Measurements from ENCODE around the gene POU5F1.
"Not testable (repeated sequence)": the region's sequence is repeated elsewhere in the genome, so short reads cannot be mapped to it uniquely, and the experiment has no call there.

POU5F1 gene

DNA sequence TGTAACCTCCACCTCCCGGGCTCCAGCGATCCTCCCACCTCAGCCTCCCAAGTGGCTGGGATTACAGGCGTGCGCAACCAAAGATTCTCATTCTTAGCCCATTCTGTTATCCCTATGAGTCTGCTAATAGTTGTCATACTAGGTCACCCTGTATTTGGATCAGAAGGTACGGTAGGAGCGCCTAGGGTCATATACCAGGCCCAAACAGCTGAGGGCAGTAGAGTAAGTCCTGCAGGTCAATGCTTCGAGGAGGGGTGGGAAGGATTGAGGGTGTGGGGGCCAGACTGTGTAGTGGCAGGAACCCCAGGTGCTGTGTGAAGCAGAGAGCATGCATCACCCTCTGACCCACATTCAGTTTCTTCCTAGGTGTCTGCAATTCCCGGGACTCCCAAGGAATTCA is 22.7 kb upstream of the POU5F1 start:
- DNase-seq = no peak
- intact Hi-C loops (cut with DNase I) = no loop called here

DNA sequence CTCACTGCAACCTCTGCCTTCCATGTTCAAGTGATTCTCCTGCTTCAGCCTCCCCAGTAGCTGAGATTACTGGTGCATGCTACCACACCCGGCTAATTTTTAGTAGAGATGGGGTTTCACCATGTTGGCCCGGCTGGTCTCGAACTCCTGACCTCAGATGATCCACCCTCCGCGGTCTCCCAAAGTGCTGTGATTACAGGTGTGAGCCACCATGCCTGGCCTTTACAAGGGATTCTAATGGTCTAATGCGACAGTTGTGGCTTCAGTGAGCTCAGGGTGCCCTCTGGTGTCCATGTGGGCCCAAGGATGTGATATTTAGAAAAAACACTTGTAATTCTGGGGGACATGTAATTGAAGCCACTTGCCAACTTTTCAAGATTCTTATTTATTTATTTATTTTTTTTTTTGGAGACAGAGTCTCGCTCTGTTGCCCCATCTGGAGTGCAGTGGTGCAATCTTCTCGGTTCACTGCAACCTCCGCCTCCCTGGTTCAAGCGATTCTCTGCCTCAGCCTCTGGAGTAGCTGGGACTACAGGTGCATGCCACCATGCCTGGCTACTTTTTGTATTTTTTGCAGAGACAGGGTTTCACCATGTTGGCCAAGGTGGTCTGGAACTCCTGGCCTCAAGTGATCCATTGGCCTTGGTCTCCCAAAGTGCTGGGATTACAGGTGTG is 22.1 kb upstream of the POU5F1 start:
- peak in 8 of 10 donors; percentile 40 to 93 (median 64) for DNase-seq
- intact Hi-C loops (cut with DNase I) = loop anchor here (1.0 kb wide), 1 partner anchor 55 kb away; no protein-coding TSS in a partner anchor

DNA sequence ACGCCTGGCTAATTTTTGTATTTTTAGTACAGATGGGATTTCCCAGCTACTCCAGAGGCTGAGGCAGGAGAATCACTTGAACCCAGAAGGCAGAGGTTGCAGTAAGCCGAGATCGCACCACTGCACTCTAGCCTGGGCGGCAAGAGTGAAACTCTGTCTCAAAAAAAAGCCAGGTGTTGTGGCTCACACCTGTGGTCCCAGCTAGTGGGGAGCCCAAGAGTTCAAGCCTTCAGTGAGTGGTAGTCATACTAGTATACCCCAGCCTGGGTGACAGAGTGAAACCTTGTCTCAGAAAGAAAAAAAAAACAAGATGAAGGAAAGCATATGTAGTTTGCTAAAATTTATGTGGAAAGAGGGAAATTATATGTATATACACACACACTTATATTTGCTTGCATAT is 20.0 kb upstream of the POU5F1 start:
- intact Hi-C loops (cut with DNase I) = no loop called here
- no peak for DNase-seq

DNA sequence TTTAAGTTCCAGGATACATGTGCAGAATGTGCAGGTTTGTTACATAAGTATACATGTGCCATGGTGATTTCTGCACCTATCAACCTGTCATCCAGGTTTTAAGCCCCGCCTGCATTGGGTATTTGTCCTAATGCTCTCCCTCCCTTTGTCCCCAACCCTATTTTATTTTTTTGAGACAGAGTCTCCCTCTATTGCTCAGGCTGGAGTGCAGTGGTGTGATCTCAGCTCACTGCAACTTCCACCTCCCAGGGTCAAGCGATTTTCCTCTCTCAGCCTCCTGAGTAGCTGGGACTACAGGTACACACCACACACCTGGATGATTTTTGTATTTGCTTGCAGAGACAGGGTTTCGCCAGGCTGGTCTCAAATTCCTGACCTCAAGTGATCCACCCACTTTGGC is 18.7 kb upstream of the POU5F1 start:
- intact Hi-C loops (cut with DNase I); DNase-seq: not testable (repeated sequence)

DNA sequence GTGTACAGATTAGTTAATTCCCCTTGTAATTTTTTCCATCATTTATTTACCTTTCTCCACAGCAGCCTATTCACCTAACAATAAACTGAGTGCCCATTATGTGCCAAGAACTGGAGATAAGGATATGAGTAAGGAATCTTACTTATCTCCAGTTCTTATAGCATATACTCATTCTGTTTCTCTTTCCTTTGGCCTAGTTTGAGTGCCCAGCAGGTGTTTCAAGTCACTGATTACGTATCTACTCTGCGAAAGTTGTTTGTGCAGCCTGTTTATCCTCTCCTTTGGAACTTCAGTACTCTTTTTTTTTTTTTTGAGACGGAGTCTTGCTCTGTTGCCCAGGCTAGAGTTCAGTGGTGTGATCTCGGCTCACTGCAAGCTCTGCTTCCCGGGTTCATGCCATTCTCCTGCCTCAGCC is 17.3 kb upstream of the POU5F1 start:
- intact Hi-C loops (cut with DNase I) = no loop called here
- DNase-seq = no peak

DNA sequence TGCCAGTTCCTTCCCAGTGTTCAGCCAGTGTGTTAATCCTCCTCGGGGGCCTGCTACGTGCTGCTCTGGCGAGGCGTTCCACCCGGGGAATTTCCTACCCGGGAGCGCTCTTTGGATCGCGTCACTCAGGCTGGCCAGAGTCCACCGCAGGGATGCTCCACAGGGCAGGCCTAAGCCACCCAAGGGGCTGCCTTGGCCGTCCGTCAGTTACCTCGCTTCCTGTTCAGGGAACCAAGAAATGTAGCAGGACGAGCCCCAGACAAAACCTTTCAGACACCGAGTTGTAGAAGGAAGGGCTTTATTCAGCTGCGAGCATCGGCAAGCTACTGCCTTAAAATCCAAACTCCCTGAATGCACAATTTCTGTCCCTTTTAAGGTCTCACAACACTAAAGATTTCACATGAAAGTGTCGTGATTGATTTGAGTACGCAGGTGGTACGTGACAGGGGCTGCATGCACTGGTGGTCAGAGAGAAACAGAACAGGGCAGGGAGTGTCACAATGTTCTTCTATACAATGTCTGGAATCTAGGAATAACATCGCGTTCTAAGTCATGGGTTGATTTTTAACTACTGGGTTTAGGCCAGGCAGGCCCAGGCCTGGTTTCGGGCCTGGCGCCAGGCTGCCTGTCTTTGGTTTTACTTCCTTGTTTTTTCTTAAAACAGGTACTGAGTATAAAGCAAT is 15.7 kb upstream of the POU5F1 start:
- DNase-seq = peak in 2 of 10 donors; percentile 24 to 62
- intact Hi-C loops (cut with DNase I) = no loop called here

DNA sequence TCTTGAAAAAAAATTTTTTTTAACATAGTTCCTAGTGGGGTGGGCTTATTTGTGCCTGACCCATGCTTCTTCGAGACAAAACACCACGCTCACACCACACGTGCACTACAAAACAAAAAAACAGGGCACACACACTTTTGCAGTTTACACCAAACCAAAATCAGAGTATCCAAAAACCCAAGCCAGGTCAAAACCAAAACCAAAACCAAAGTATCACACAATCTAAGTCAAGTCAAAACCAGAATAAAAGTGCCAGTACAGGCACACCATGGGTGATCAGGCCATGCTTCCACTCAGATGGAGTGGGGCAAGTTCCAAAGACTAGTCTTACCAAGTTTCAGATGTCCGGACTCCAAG is 15.2 kb upstream of the POU5F1 start:
- DNase-seq; intact Hi-C loops (cut with DNase I): not testable (repeated sequence)

DNA sequence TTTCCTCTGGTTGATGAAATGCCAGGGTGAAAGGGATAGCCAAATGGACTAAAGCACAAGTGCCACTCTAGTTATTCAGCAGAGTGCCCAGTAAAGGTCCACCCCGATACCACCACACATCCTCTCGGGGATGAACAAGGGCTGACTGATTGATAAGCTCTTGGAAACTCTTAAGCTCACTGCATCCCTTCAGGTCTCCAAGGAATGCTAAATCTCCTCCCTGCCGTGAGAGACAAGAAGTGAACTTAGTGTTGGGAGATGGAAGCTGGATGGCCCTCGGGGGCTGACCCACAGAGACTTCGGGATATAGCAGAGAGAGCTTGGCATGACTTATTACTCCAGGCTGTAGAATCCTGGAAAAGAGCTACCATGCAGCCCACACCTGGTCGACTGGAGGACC is 13.4 kb upstream of the POU5F1 start:
- peak in 1 of 10 donors; percentile 24 for DNase-seq
- intact Hi-C loops (cut with DNase I) = not testable (repeated sequence)

DNA sequence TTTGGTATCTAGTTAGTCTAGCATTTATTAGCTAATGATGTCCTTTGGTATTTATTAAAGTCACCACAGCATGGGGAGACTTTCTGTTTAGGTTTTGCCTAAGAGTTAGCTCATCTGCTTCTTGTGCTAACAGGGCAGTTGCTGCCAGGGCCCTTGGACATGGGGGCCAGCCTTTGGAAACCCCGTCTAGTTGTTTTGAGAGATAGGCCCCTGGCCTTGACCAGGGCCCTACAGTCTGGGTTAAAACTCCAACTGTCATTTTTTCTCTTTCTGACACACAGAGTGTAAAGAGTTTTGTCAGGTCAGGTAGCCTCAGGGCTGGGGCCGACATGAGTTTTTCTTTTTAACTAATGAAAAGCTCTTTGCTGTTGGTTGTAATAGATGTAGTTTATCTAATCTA is 12.8 kb upstream of the POU5F1 start:
- intact Hi-C loops (cut with DNase I) = not testable (repeated sequence)

DNA sequence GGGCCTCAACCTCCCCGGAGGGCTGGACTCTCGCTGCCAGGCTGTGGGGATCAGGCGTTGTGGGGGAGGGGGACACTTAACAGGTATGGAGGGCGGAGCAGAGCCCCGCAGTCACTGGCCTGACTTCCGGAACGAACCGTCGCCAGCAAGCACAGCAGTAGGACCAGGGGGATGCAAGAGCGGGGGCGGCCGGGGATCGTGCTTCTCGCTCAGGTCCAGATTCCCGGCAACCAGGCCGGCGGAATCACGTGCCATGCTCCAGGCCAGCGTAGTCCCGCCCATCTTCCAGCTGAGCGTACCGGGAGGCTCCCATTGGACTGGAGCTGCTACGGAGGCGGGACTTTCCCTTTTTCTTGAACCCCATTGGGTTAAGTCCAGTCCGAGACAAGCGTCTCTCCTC is 10.0 kb upstream of the POU5F1 start:
- intact Hi-C loops (cut with DNase I) = no loop called here
- peak in 8 of 10 donors; percentile 40 to 93 (median 62) for DNase-seq

More for the DNA sequence above, 12.8 kb upstream of the POU5F1 start:
- DNase-seq = peak in 1 of 10 donors; percentile 5

DNA sequence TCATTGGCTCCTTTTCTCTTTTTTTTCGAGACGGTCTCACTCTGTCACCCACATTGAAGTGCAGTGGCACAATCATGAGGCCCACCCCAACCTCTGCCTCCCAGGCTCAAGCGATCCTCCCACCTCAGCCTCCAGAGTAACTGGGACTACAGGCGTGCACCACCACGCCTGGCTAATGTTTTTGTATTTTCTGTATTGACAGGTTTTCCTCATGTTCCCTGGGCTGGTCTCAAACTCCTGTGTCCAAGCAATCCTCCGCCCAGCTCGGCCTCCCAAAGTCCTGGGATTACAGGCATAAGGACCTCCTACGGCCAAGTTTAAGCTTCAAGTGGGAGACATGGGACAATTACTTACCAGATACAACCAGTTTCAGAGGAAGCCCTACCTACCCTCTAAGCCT is 9.4 kb upstream of the POU5F1 start:
- peak in 1 of 10 donors; percentile 6 for DNase-seq
- intact Hi-C loops (cut with DNase I) = no loop called here

DNA sequence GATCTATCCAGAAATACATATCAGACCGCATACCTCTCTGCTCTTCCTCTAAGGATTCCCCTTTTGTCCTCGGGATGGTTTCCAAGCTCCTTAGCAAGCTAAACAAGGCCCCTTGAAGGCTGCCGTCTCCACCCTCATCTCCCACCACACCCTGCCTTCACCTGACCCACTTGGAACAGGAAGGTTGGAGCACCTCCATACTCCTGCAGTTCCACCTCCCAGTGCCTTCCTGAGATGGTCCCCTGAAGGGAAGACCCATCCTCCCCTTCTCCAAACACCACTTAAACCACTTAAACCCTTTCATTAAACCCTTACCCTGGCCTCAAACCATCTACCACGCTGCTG is 8.5 kb upstream of the POU5F1 start:
- peak in 1 of 10 donors; percentile 36 for DNase-seq
- intact Hi-C loops (cut with DNase I) = no loop called here

DNA sequence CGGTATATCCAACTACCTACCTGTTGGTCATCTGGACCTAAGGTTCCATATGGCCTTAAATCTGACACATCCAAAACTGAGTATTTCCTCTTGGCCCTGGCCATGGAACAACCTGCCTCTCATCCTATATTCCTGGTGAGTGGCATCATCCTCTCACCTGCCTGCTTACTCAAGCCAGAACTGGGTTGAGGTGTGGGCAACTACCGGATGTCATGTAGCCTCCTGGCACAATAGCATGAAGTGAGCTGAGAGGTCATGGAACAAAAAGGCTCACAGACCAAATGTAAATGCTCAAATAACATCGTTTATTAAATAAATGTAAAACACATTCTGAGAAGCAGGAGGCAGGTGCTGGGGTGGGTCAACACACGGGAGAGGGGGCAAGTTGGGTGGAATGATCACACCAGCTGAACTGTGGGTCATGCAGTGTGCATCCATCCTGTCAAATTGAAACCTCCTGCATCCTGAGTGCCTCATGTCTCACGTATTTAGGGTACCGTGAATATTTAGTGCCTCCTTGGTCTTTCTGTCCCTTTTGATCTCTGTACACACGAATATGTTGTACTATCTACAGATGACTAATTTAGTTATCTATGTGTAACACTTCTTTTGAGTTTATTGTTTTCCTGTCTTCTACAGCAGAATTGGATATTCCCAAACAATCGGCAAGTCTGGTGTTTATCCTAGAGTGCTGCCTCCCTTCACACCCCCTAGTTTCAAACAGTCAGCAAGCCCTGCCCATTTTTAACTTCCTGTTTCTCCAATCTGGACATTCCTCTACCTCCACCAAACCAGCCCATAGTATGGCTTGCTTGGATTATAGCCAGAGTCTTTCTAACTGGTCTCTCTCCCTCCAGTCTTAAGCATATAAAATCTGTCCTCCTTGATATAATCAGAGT is 7.9 kb upstream of the POU5F1 start:
- intact Hi-C loops (cut with DNase I) = no loop called here
- peak in 2 of 10 donors; percentile 5 to 9 for DNase-seq

DNA sequence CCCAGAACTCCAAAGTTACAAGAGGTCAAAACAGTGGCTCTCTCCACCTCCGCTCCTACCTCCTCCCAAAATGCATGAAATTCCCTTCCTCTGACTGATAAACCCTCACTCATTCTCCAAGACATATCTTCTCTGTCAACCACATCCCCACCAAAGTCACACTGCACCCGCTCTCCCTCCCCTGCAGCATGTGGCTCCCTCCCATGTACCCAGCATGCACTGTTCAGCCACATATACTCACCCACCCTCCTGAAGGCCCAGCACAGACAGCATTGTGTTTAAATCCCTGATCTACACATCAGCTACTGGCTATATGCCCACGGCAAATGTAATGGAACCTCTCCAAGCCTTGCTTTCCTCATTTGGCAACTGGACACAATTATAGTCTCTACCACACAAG is 5.5 kb upstream of the POU5F1 start:
- intact Hi-C loops (cut with DNase I) = no loop called here
- DNase-seq = peak in 1 of 10 donors; percentile 70

DNA sequence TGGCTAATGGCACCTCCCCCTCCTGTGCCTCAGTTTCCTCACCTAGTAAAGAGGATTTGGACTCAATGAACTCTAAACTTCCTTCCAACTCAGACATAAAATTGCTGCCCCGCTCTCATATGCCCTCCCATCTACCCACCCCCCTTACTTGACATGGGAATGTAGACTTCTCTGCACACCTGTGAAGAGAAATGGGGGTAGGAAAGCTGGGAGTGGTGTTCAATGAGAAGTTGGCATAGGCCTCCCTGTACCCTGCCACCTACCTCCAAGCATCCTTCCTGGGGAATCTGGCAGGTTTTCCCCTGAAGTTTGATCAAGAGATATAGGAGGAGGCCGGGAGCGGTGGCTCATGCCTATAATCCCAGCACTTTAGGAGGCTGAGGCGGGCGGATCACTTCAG is 3.9 kb upstream of the POU5F1 start:
- intact Hi-C loops (cut with DNase I) = no loop called here
- DNase-seq = peak in 1 of 10 donors; percentile 66

DNA sequence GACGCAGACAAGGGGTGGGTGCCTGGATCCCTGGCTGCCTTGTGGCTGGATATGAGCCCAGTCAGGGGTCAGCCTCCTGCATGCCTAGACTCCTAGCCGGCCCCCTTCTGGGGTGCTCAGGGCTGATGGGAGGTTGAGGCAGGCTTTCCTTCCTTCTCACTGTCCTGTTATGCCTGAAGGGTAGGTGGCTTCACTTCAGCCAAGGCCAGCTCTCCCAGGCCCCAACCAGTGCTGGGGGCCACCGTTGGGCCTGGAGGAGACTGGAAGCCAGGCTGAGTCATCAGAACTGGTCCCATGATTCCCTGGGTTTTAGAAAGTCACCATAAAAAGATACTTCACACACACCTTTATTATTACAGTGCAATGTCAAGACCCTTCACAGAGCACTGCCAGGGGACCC is 2.9 kb upstream of the POU5F1 start:
- intact Hi-C loops (cut with DNase I) = no loop called here
- DNase-seq = peak in 1 of 10 donors; percentile 38

DNA sequence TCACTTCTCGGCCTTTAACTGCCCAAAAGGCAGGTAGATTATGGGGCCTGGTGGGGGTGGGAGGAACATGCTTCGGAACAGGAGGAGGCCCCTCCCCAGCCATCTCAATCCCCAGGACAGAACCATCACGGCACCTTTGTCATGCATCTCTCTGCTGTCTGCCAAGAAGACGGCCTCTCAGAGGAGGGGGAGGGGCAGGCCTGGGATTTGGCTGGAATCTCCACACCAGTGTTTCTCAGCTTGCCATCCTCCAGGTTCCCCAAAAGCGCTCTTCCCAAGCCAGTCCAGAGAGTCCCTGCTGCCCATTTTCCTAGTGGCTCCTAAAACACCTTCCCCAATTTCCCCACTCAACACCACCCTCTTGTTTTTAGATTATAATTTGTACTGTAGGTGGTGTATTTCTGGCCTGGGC is 2.5 kb upstream of the POU5F1 start:
- DNase-seq = peak in 1 of 10 donors; percentile 16

DNA sequence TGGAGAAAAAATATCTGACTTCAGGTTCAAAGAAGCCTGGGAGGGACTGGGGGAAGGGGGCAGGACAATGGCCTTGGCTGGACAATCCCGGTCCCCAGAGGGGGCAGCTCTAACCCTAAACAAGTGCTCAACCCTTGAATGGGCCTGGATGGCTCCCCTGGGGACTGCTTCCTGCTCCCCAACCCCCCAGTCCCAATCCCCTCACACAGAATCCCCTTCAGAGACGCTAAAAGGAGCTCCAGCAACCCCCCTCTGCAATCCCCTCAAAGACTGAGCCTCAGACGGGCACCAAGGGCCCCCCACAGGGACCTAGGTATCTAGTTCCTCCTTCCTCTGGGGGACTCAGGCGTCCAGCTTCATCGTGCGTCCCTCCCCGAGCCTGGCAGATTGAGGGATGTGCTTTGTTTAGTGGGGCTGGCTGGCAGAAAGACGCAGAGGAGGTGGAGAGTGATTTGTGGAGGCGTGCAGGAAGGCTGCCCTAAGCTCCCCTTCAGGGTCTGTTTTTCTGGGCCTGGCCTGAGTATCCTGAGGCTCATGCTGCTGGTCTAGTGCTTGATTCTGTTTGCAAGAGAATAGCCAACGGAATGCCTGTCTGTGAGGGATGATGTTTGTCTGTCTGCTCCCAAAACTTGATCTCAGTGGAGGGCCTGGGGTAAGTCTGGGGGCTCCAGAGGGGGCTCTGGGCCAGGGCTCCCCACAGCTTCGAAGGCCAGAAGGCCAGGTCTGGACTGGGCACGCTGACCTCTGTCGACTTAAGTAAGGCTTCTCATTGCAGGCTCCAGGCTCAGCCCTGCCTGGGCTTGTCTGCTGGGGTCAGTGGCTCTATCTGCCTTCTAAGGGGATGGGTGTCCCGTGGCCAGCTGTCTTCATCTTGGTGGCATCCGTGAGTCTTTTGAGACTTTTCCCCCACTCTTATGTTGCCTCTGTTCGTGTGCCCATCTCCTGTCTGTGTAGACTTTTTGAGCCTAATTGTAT is 1.7 kb upstream of the POU5F1 start:
- peak in 1 of 10 donors; percentile 49 for DNase-seq
- intact Hi-C loops (cut with DNase I) = no loop called here

More for the DNA sequence above, 2.5 kb upstream of the POU5F1 start:
- intact Hi-C loops (cut with DNase I) = no loop called here

DNA sequence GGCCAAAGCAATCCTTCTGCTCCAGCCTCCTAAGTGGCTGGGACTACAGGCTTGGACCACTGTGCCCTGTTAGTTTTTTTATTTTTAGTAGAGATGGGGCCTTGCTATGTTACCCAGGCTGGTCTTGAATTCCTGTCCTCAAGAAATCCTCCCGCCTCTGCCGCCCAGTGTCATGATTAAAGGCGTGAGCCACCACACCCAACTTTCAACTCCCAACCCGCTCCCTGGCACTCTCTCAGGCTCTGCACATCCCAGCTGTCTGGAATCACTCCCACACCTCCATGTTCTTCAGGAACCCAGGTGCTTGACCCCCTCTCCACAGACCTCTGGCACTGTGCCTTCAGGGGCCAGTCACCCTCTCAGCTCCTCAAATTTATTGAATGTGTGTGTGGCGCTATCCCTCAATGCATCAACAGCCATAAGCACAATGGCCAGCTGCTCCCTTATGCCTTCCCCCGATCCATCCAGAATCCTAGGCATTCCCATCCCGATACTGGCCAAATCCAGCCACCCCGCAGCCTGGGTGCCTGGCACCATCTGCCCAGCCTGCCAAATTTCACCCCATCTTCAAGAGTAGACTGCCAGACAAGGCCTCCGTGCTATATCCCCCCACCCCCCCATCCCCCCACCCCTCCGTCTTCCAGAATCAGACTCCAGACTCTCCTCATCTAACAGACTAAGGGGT is 647 bp upstream of the POU5F1 start:
- intact Hi-C loops (cut with DNase I) = no loop called here
- DNase-seq = peak in 1 of 10 donors; percentile 70
